VCaP (cell line): ENCODE data around the gene IFNA17.
"Not testable (repeated sequence)": the region's sequence is repeated elsewhere in the genome, so short reads cannot be mapped to it uniquely, and the experiment has no call there.

ENCODE experiments used
- H3K27ac ChIP-seq: fragments of 450-650 bp; 2 replicates; pipeline ENCODE4 v1.5.1; 2017
- TF ChIP-seq, protein P1 (sequence below): fragments of 450-650 bp; conservative IDR thresholded peaks from 2 replicates; pipeline ENCODE4 v1.5.1; 2017; ENCODE audit warnings: mild to moderate bottlenecking, moderate library complexity

IFNA17 gene

GRCh38 chr9:21194867-21195776, 32.9 kb downstream of the IFNA17 start:
- TF ChIP-seq, protein P1, sequence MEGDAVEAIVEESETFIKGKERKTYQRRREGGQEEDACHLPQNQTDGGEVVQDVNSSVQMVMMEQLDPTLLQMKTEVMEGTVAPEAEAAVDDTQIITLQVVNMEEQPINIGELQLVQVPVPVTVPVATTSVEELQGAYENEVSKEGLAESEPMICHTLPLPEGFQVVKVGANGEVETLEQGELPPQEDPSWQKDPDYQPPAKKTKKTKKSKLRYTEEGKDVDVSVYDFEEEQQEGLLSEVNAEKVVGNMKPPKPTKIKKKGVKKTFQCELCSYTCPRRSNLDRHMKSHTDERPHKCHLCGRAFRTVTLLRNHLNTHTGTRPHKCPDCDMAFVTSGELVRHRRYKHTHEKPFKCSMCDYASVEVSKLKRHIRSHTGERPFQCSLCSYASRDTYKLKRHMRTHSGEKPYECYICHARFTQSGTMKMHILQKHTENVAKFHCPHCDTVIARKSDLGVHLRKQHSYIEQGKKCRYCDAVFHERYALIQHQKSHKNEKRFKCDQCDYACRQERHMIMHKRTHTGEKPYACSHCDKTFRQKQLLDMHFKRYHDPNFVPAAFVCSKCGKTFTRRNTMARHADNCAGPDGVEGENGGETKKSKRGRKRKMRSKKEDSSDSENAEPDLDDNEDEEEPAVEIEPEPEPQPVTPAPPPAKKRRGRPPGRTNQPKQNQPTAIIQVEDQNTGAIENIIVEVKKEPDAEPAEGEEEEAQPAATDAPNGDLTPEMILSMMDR: peak; percentile 65

GRCh38 chr9:21187487-21187886, 40.5 kb downstream of the IFNA17 start, which contains the start of gene IFNA4:
Gene IFNA4, minus strand, starts transcription at chr9:21187587. Its CDS starts 56 bp downstream, at chr9:21187531.
- not testable (repeated sequence) for H3K27ac ChIP-seq

More at GRCh38 chr9:21194867-21195776, 32.9 kb downstream of the IFNA17 start:
- not testable (repeated sequence) for H3K27ac ChIP-seq

DNA sequence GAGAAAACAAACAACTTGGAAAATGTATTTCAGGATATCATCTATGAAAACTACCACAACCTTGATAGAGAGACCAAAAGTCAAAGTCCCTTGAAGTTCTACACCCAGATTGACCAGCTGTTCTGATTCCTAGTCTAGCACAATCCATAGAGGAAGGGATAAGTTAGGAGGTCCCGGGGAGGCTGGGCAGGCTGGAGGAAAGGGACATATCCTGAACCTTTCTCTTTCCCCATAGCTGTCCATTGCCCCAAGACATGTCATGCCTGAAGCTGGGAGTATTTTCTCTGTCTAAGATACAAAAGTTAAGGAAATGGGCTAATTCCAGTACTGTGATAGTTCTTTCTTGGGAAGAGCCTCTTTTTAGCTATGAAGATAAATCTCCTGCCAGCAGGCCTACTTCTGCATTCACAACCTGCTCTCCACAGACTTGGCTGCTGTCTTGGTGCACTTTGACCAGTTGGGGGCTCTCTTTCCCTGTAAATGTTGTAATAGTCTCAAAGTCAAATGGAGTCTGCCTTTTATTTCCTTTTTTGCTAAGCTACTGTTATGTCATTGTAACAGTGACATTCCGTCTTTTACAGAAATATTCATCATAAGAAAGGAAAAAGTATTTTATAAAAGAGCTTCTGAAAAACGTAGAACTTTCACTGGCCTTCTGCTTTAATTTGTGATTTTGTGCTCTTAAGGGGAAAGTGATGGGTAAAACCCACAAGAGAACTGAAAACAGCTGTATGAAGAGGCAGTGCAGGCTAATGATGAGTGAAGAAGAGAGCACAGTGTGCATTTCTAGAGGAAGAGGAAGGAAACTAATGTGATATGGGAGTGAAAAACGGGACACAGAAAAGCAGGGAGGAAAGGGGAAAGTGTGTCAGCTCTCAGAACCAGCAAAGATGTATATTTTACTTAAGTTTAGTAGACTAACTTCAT, 44.9 kb downstream of the IFNA17 start:
- TF ChIP-seq, protein P1: peak; percentile 41
- not testable (repeated sequence) for H3K27ac ChIP-seq
